ENCODE measurements around the gene FUCA2.

FUCA2 gene

DNA sequence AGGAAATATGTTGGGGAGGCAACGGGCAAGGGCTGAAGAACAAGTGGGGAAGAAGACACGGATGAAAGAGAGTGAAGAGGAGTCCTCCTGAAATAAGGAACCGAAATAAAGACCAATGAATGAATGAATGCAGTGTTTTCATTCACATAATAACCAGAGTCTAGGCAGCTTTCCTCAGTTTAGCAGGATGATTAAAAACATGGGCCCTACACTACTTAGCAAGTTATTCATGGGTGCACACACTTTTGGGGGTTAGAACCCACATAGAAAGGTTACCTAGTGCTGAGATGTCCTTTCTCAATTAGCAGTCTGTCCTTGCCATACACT, 5.9 kb upstream of the FUCA2 start:
- H2AFZ ChIP-seq (ENCODE audit: low read length) = no peak overlapping the region
- no peak overlapping the region for H3K4me3 ChIP-seq (ENCODE audit: low read length)
- H3K9ac ChIP-seq (ENCODE audit: low read length) = no peak overlapping the region
- H3K4me1 ChIP-seq (ENCODE audit: low read length) = peaks cover 5% of the 10 kb centered on the region; the same call in 1 of the 2 replicates
- H3K36me3 ChIP-seq (replicated peaks; ENCODE audit: insufficient read depth, low read length) = no peaks in the 10 kb centered on the region
- no peaks in the 10 kb centered on the region for H3K9me3 ChIP-seq (replicated peaks; ENCODE audit: insufficient read depth, low read length)
- no peak overlapping the region for H3K27ac ChIP-seq (ENCODE audit: low read length)
- H3F3A ChIP-seq (ENCODE audit: insufficient read depth, low read length) = no peaks in the 10 kb centered on the region
- TF ChIP-seq CTCF (IDR thresholded peaks at IDR 0.05; ENCODE audit: low read length) (no peak), EZH2 (optimal IDR thresholded peaks at IDR 0.05; ENCODE audit: low read depth, low read length) (no peak), EZH2phosphoT487 (IDR thresholded peaks at IDR 0.05; ENCODE audit: low read length) (no peak)
- DNase-seq = no peak
- H3K79me2 ChIP-seq (ENCODE audit: low read length) = no peaks in the 10 kb centered on the region
- H3K27me3 ChIP-seq (replicated peaks; ENCODE audit: insufficient read depth, low read length) = no peaks in the 10 kb centered on the region
- no peaks in the 10 kb centered on the region for H4K20me1 ChIP-seq (ENCODE audit: insufficient read depth, low read length)
- H3K4me2 ChIP-seq (ENCODE audit: low read depth, low read length) = peak overlapping the region; percentile 11; the same call in 1 of the 2 replicates
- no peaks in the 10 kb centered on the region for H3K9me2 ChIP-seq (replicated peaks; ENCODE audit: insufficient read depth, low read length)

DNA sequence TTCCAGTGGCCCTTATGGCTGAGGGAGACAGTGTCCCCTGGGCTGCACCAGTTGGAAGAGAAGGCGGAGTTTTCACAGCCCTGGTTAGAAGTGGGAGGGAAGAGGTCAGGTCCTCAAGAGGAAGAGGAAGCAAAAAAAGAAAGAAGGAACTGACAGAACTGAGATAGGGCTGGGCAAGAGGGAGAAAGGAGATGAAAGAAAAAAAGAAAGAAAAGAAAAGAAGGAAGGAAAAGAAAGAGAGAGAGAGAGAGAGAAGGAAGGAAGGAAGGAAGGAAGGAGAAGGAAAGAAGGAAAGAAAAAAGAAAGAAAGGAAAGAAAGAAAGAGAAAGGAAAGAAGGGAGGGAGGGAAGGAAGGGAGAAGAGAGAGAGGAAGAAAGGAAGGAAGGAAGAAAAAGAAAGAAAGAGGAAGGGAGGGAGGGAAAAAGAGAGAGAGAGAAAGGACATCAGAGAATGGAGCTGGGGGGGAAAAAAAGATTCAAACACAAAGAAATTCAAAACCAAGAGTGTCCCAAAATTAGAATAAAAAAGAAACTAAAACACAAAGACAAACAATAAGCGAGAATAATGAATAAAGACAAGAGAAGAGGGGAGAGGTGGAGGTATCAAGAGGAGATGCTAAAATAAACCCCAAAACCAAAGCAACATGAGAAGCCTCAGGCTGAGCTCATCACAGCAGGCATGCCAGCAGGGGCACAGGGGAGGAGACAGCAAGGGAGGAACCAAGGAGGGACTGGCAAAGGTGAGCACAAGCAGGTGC, 5.3 kb upstream of the FUCA2 start:
- Histone ChIP-seq H3K9me3 (replicated peaks; ENCODE audit: insufficient read depth, low read length) (no peaks in the 10 kb centered on the region), H3K36me3 (replicated peaks; ENCODE audit: insufficient read depth, low read length) (no peaks in the 10 kb centered on the region), H3K9me2 (replicated peaks; ENCODE audit: insufficient read depth, low read length) (no peaks in the 10 kb centered on the region), H3K27me3 (replicated peaks; ENCODE audit: insufficient read depth, low read length) (no peaks in the 10 kb centered on the region), H3F3A (ENCODE audit: insufficient read depth, low read length) (no peaks in the 10 kb centered on the region), H3K4me2 (ENCODE audit: low read depth, low read length) (peak overlapping the region; percentile 11; the same call in 1 of the 2 replicates), H3K4me3 (ENCODE audit: low read length) (no peak overlapping the region), H2AFZ (ENCODE audit: low read length) (no peak overlapping the region), H4K20me1 (ENCODE audit: insufficient read depth, low read length) (no peaks in the 10 kb centered on the region), H3K4me1 (ENCODE audit: low read length) (peaks cover 5% of the 10 kb centered on the region; the same call in 1 of the 2 replicates), H3K79me2 (ENCODE audit: low read length) (no peaks in the 10 kb centered on the region), H3K27ac (ENCODE audit: low read length) (no peak overlapping the region), H3K9ac (ENCODE audit: low read length) (no peak overlapping the region)
- DNase-seq = peak; percentile 20
- TF ChIP-seq EZH2 (optimal IDR thresholded peaks at IDR 0.05; ENCODE audit: low read depth, low read length) (no peak), CTCF (IDR thresholded peaks at IDR 0.05; ENCODE audit: low read length) (no peak), EZH2phosphoT487 (IDR thresholded peaks at IDR 0.05; ENCODE audit: low read length) (no peak)

GRCh38 chr6:143515766-143516355, 4.3 kb upstream of the FUCA2 start:
- H3K4me2 ChIP-seq (ENCODE audit: low read depth, low read length) = no peak overlapping the region
- H3K9ac ChIP-seq (ENCODE audit: low read length) = no peak overlapping the region
- H3K27me3 ChIP-seq (replicated peaks; ENCODE audit: insufficient read depth, low read length) = no peaks in the 10 kb centered on the region
- H4K20me1 ChIP-seq (ENCODE audit: insufficient read depth, low read length) = no peaks in the 10 kb centered on the region
- no peak overlapping the region for H3K4me3 ChIP-seq (ENCODE audit: low read length)
- TF ChIP-seq EZH2 (optimal IDR thresholded peaks at IDR 0.05; ENCODE audit: low read depth, low read length) (no peak), CTCF (IDR thresholded peaks at IDR 0.05; ENCODE audit: low read length) (no peak), EZH2phosphoT487 (IDR thresholded peaks at IDR 0.05; ENCODE audit: low read length) (no peak)
- no peak overlapping the region for H3K27ac ChIP-seq (ENCODE audit: low read length)
- no peak for DNase-seq
- H3K9me2 ChIP-seq (replicated peaks; ENCODE audit: insufficient read depth, low read length) = no peaks in the 10 kb centered on the region
- H3K79me2 ChIP-seq (ENCODE audit: low read length) = peaks cover 2% of the 10 kb centered on the region; the same call in 1 of the 2 replicates
- peaks cover 5% of the 10 kb centered on the region; the same call in 1 of the 2 replicates for H3K4me1 ChIP-seq (ENCODE audit: low read length)
- H2AFZ ChIP-seq (ENCODE audit: low read length) = no peak overlapping the region
- H3K9me3 ChIP-seq (replicated peaks; ENCODE audit: insufficient read depth, low read length) = no peaks in the 10 kb centered on the region
- H3F3A ChIP-seq (ENCODE audit: insufficient read depth, low read length) = no peaks in the 10 kb centered on the region
- no peaks in the 10 kb centered on the region for H3K36me3 ChIP-seq (replicated peaks; ENCODE audit: insufficient read depth, low read length)
